WTC11 (cell line): ENCODE results near the gene VEGFB. TPM values are rescaled to one million over a fixed set of nuclear protein-coding genes. Genes with fewer than 3 reads are reported as not detected.

Source experiments
- ATAC-seq: fragments of 200-7000 bp; cut with Tn5 transposase; 2 replicates; pipeline ENCODE4 v1.10.0; 2021; ENCODE audit warnings: mild to moderate bottlenecking, moderate library complexity
- CTCF ChIA-PET: fragments of 300-600 bp; sonication (Branson Sonifier 250); formaldehyde crosslinking; loops from one replicate; lab custom pipeline; 2021; ENCODE audit warnings: antibody characterized with exemption; lab: Charles Lee
- POLR2A ChIA-PET: fragments of 350-600 bp; sonication (Branson Sonifier 250); formaldehyde crosslinking; loops from one replicate; lab custom pipeline; 2021; ENCODE audit warnings: antibody characterized with exemption; lab: Charles Lee
- DNase-seq: peaks from one replicate; pipeline ENCODE4 v3.0.0; 2021; ENCODE audit warnings: low spot score
- H3K27ac Mint-ChIP-seq: 2 replicates; pipeline ENCODE4 v1.8.0; 2021; ENCODE audit warnings: mixed read lengths
- H3K27me3 Mint-ChIP-seq: 2 replicates; pipeline ENCODE4 v1.8.0; 2021; ENCODE audit warnings: low read depth, mild to moderate bottlenecking, moderate library complexity, mixed read lengths
- H3K36me3 Mint-ChIP-seq: 2 replicates; pipeline ENCODE4 v1.8.0; 2021; ENCODE audit warnings: mixed read lengths
- H3K4me1 Mint-ChIP-seq: 2 replicates; pipeline ENCODE4 v1.8.0; 2022; ENCODE audit warnings: mixed read lengths
- H3K4me3 Mint-ChIP-seq: 2 replicates; pipeline ENCODE4 v1.8.0; 2021; ENCODE audit warnings: mild to moderate bottlenecking, moderate library complexity, mixed read lengths
- H3K9me3 Mint-ChIP-seq: 2 replicates; pipeline ENCODE4 v1.8.0; 2021; ENCODE audit warnings: mixed read lengths
- ATF1 ChIP-seq: sonication (generic); formaldehyde crosslinking; IDR thresholded peaks from 2 replicates; pipeline ENCODE4 v1.8.1; 2023; ENCODE audit warnings: mild to moderate bottlenecking, moderate library complexity, missing genetic modification reagents
- ATF6 ChIP-seq: sonication (generic); formaldehyde crosslinking; IDR thresholded peaks from 2 replicates; pipeline ENCODE4 v1.8.1; 2023; ENCODE audit warnings: mild to moderate bottlenecking, missing genetic modification reagents
- ERG ChIP-seq: fragments of 250-450 bp; sonication (Bioruptor Pico); IDR thresholded peaks from 2 replicates; pipeline ENCODE4 v1.8.0; 2021; ENCODE audit warnings: mild to moderate bottlenecking
- FOXJ3 ChIP-seq: sonication (generic); formaldehyde crosslinking; IDR thresholded peaks from 2 replicates; pipeline ENCODE4 v1.9.0; 2021; ENCODE audit warnings: missing genetic modification reagents, mild to moderate bottlenecking, borderline replicate concordance
- FOXP4 ChIP-seq: sonication (generic); formaldehyde crosslinking; IDR thresholded peaks from 2 replicates; pipeline ENCODE4 v1.8.0; 2022; ENCODE audit warnings: mild to moderate bottlenecking, missing genetic modification reagents
- GABPB1 ChIP-seq: sonication (generic); formaldehyde crosslinking; IDR thresholded peaks from 2 replicates; pipeline ENCODE4 v1.8.1; 2023; ENCODE audit warnings: mild to moderate bottlenecking, missing genetic modification reagents
- JUN ChIP-seq: sonication (generic); formaldehyde crosslinking; IDR thresholded peaks from 2 replicates; pipeline ENCODE4 v1.8.0; 2023; ENCODE audit warnings: mild to moderate bottlenecking, missing genetic modification reagents
- OVOL2 ChIP-seq: fragments of 250-450 bp; sonication (Bioruptor Pico); IDR thresholded peaks from 2 replicates; pipeline ENCODE4 v1.9.0; 2021; ENCODE audit warnings: mild to moderate bottlenecking, borderline replicate concordance
- TCF7 ChIP-seq: sonication (generic); formaldehyde crosslinking; IDR thresholded peaks from 2 replicates; pipeline ENCODE4 v1.8.0; 2022; ENCODE audit warnings: mild to moderate bottlenecking, low read depth, missing genetic modification reagents, moderate library complexity
- ZMAT4 ChIP-seq: fragments of 250-450 bp; sonication (Bioruptor Pico); IDR thresholded peaks from 2 replicates; pipeline ENCODE4 v1.9.0; 2021; ENCODE audit warnings: mild to moderate bottlenecking
- total RNA-seq: library from RNA; stranded (reverse); gene quantifications from 3 replicates; pipeline ENCODE4 v1.2.3, GENCODE V29; 2021
- TF ChIP-seq, protein P1 (sequence below): fragments of 250-450 bp; sonication (Bioruptor Pico); IDR thresholded peaks from 2 replicates; pipeline ENCODE4 v1.9.0; 2021; ENCODE audit warnings: mild to moderate bottlenecking, borderline replicate concordance

VEGFB gene
- total RNA-seq, 1 experiment from 2014 or later = 51.7 TPM

DNA sequence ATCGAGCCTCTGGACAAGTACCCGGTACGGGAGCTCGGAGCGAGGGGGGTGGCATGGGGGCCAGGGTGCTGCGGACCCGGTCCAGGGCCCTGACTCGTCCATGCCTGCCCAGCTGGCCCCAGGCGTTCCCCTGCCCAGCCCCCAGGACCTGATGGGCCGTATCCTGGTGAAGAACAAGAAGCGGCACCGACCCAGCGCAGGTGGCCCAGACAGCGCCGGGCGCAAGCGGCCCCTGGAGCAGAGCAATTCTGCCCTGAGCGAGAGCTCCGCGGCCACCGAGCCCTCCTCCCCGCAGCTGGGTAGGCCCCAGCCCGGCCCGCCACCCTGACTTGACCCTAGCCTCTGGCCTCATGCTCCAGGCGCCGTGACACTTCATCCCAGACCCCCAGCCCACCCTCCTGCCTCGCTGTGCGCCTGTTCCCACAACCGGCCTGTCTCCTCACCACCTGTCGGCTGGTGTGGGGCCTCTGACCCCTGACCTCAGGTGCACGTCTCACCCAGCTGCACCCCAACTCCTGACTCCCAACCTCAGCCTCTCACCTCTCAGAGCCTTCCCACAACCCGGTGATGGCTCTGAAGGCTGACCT lies 24.7 kb downstream of the VEGFB start:
- DNase-seq = no peak
- no peaks in the 10 kb centered on the region; the same call in 1 of the 2 replicates for H3K4me1 Mint-ChIP-seq
- CTCF ChIA-PET = interaction anchor here (0.9 to 1.2 kb wide), 3 partner anchors 8 to 54 kb away, joined by 3 to 4 read pairs (median 3); no protein-coding TSS in a partner anchor
- no peak for ATAC-seq
- POLR2A ChIA-PET = interaction anchor here (1.0 kb wide), 1 partner anchor 15 kb away, joined by 3 read pairs; no protein-coding TSS in a partner anchor
- H3K4me3 Mint-ChIP-seq = no peak overlapping the region
- peaks cover 37% of the 10 kb centered on the region for H3K36me3 Mint-ChIP-seq
- no peak for TF ChIP-seq FOXP4 (CRISPR knock-in tag)
- TF ChIP-seq ATF6 (CRISPR knock-in tag) = no peak
- TF ChIP-seq JUN = no peak
- no peak for TF ChIP-seq OVOL2
- TF ChIP-seq, protein P1, sequence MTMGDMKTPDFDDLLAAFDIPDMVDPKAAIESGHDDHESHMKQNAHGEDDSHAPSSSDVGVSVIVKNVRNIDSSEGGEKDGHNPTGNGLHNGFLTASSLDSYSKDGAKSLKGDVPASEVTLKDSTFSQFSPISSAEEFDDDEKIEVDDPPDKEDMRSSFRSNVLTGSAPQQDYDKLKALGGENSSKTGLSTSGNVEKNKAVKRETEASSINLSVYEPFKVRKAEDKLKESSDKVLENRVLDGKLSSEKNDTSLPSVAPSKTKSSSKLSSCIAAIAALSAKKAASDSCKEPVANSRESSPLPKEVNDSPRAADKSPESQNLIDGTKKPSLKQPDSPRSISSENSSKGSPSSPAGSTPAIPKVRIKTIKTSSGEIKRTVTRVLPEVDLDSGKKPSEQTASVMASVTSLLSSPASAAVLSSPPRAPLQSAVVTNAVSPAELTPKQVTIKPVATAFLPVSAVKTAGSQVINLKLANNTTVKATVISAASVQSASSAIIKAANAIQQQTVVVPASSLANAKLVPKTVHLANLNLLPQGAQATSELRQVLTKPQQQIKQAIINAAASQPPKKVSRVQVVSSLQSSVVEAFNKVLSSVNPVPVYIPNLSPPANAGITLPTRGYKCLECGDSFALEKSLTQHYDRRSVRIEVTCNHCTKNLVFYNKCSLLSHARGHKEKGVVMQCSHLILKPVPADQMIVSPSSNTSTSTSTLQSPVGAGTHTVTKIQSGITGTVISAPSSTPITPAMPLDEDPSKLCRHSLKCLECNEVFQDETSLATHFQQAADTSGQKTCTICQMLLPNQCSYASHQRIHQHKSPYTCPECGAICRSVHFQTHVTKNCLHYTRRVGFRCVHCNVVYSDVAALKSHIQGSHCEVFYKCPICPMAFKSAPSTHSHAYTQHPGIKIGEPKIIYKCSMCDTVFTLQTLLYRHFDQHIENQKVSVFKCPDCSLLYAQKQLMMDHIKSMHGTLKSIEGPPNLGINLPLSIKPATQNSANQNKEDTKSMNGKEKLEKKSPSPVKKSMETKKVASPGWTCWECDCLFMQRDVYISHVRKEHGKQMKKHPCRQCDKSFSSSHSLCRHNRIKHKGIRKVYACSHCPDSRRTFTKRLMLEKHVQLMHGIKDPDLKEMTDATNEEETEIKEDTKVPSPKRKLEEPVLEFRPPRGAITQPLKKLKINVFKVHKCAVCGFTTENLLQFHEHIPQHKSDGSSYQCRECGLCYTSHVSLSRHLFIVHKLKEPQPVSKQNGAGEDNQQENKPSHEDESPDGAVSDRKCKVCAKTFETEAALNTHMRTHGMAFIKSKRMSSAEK = no peak
- TF ChIP-seq ERG (CRISPR knock-in tag) = no peak
- no peak for TF ChIP-seq ATF1 (CRISPR knock-in tag)
- no peak for TF ChIP-seq GABPB1 (CRISPR knock-in tag)
- TF ChIP-seq ZMAT4 (CRISPR knock-in tag) = no peak
- H3K27ac Mint-ChIP-seq = no peak overlapping the region
- no peaks in the 10 kb centered on the region for H3K9me3 Mint-ChIP-seq
- H3K27me3 Mint-ChIP-seq = no peaks in the 10 kb centered on the region

DNA sequence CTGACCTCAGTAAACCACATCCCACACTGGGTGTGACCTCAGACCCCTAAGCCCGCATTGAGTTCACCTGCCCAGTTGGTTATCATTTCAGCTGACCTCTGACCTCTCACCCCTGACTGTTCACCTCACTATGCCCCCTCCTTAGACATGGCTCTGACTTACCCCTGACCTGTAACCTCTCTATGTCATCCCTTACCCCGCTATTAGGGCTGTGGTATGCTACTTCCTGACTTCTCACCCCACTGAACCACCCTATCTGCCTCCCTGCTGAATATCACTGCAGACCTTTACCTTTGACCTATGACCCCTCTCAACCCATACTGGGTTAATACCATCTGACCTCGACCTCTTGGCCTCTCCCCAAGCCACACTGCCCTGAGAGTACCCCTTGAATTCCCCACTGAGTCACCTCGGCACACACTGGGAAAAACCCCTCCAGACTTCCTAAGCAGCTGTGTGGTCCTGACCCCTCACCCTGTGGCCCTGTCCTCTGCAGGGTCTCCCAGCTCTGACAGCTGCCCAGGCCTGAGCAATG lies 25.2 kb downstream of the VEGFB start:
- H3K4me1 Mint-ChIP-seq = no peaks in the 10 kb centered on the region; the same call in 1 of the 2 replicates
- TF ChIP-seq TCF7 (CRISPR knock-in tag) (no peak), FOXJ3 (CRISPR knock-in tag) (no peak)

More for the DNA sequence above, 25.2 kb downstream of the VEGFB start:
- ATAC-seq = no peak
- Mint-ChIP-seq H3K4me3 (no peak overlapping the region), H3K27me3 (no peaks in the 10 kb centered on the region), H3K9me3 (no peaks in the 10 kb centered on the region), H3K27ac (no peak overlapping the region; the same call in 1 of the 2 replicates), H3K36me3 (peaks cover 37% of the 10 kb centered on the region)
- no peak for DNase-seq
- CTCF ChIA-PET = interaction anchor here (1.2 kb wide), 1 partner anchor 55 kb away, joined by 3 read pairs; no protein-coding TSS in a partner anchor
- POLR2A ChIA-PET = no interaction called here
